GM19467 (cell line): ENCODE measurements around the gene CHST13.

ENCODE experiments used
- ATAC-seq: cut with Tn5 transposase; IDR thresholded peaks from one replicate; pipeline ENCODE4 v1.9.1; 2021; ENCODE audit warnings: mild to moderate bottlenecking, moderate library complexity; ENCODE audit not compliant: unreplicated experiment

CHST13 gene

GRCh38 chr3:126523745-126524428, at the start of gene CHST13:
Gene CHST13 (plus strand): TSS chr3:126524155. CDS start chr3:126524333, 178 bp downstream.
- no peak for ATAC-seq

- ATAC-seq, result peak; percentile 21
These were observed 49.2 kb upstream of the CHST13 start for GRCh38 chr3:126474498-126475412.

- ATAC-seq, result peak; percentile 71
These were observed 48.4 kb upstream of the CHST13 start, which contains the start of gene ZXDC for GRCh38 chr3:126475413-126476114. Gene ZXDC (minus strand): TSS chr3:126475891. CDS start chr3:126475865, 26 bp downstream.

DNA sequence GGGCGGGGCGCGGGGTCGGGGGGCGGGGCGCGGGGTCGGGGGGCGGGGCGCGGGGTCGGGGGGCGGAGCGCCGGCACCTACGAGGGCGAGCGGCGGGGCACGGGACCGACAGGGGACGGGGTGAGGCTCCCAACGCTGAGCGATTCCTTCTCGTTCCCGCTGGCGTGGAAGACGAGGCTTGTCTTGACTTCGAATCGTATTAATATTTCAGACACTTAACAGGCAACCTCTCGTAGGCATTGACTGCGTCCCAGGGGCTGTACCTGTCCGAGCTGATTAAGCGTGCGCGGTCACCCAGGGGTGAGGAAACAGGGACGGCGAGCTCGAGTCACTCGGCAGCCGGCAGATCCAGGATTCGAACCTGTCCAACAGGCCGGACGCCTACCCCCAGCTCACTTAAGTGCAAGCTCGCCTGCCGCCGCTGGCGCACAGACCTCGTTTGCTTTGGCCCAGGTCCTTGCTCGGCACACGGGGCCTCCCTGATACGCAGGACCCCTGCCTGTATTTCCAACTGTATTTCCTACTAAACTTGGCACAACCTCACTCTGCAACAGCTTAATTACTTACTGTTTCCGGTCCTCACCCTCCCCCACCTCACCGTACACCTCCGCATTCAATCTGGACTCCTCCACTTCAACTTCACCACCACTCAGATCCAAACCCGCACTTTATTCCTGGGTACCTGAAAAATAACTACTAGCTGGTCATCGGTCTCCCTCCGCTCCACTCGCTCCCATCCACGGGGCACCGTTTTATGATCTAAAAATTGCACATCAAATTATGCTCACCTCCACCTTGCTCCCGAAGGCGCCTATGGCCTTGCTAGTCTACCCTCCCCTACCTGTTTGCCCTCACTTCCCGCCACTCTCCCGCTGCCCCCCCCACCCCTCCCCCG, 47.5 kb upstream of the CHST13 start:
- ATAC-seq, result peak; percentile 31

DNA sequence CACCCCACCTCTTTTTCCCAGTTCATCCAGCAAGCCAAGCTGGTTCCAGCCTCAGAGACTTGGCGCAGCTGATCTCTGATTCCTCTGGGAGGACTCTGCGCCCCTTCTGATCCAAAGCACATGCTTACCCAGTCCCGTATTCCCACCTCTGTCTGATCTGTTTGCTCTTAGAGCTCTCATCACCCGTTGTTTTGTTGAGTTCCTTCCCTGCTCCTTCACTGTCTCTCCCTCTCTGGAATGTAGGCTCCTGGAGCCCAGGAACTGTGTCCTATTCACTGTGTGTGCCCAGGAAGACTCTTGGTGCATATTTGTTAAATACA, 46.9 kb upstream of the CHST13 start:
- ATAC-seq, result no peak

DNA sequence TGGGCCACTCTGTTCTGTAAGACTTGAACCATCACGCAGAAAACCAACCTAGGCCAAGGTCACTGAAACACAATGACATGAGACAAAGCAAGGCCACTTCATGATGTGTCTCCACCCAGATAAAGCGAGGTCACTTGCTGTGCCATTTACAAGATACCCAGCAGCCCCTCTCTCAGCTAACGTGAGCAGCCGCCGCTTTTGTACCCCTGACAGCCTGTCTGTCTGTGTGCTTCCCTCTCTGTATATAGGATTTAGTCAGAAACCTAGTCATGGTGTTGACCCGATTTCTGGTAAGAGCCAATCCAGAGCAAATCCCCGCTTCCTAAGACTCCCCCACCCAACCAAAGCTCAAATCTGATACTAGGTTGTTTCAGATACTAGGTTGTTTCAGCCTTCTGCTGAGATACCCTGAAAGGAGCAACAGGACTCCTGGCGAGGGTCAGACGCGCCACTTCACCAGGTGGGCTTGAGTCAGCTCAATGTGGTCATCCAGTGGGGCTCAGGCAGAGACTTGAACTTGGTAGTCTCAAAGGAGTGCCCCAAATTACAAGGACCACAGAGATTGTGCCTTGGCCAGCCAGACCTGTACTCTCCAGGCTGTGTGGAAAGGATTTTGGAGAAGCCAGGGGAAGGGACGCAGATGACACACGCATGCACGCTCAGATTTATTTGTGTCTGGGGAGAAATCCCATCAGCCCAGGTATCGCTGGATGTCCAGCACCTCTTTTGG, 45.2 kb upstream of the CHST13 start:
- ATAC-seq, result no peak

DNA sequence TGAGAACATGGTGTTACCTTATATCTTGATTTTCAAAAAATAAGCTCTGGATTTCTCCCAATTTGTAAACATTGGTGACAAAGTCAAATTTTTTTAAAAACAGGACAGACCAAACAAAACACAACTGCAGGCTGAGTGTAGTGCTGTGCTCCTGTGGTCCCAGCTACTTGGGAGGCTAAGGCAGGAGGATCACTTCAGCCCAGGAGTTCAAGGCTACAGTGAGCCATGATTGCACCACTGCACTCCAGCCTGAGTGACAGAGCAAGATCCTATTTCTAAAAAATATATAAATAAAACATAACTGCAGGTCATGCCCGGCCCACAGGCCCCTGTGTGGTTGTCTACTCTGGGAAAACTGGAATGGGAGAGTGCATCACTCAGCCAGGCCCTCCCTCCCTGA, 44.3 kb upstream of the CHST13 start:
- ATAC-seq, result no peak

GRCh38 chr3:126480206-126480605, 43.7 kb upstream of the CHST13 start:
- no peak for ATAC-seq

DNA sequence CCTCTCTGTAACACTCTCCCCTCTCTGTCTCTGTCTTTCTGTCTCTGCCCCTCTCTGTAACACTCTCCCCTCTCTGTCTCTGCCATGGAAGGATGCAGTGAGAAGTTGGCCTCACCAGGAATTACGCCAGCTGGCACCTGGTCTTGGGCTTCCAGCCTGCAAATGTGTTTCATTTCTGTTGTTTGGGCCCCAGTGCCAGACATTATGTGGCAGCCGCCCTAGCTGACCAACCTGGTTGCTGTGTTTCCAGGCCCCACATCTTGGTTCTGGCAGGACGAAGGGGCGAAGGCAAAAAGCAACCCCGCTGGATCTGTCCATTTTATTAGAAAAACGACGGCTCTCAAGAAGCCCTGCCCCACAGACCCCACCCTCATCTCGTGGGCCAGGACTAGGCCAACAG, 43.1 kb upstream of the CHST13 start:
- ATAC-seq, result no peak

DNA sequence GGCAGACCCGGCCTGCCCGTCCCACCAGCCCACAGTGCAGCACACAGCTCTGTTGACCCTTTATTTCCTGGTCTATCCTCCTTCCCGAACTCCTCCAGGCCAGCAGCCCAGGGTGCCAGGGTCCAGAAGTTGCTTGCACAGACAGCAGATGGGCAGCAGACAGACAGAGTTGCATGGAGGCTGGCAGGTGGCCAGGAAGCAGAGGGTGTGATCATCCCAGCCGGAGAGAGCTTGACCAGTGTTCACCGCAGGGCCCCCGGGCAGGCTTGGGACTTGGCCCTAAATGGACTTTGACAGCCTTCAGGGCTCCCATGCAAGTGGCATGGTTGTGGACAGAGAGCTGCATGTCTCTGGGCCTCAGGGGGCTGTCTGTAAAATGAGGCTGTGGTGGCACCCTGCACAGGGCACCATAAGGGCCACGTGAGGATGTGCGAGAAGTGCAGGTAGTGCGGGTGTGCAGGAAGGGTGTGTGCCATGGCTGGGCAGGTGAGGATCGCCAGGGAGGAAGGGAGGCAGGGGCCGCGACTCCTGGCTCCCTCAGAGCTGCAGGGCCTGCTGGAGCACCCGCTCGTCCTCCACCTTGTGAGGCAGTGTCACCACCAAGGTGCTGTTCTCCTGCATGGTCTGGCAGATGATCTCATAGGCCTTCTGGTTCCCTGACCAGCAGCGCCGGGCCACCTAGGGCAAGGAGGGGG, 42.0 kb upstream of the CHST13 start:
- no peak for ATAC-seq

GRCh38 chr3:126482503-126483255, 41.3 kb upstream of the CHST13 start:
- ATAC-seq, result no peak

- ATAC-seq, result no peak
These were observed 40.6 kb upstream of the CHST13 start for GRCh38 chr3:126483321-126483761.

- ATAC-seq, result no peak
These were observed 39.8 kb upstream of the CHST13 start for GRCh38 chr3:126484148-126484547.

DNA sequence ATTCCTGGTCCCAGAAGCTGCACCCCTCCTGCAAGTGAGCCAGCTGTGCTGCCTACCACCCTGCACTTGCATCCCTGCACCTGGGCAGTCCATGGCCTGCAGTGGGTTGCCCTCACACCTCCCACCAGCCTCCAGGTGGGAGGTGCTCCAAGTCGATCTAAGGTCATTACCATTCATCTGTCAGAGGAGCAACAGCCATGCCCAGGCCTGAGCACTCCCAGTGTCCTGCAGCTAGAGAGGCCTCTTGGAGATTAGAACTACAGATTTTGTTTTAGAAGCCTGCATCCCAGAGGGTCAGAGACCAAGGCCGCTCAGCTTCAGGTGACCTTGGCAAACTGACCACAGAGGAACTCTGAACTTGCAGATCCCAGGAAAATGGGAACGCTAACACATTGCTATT, 39.3 kb upstream of the CHST13 start:
- no peak for ATAC-seq

DNA sequence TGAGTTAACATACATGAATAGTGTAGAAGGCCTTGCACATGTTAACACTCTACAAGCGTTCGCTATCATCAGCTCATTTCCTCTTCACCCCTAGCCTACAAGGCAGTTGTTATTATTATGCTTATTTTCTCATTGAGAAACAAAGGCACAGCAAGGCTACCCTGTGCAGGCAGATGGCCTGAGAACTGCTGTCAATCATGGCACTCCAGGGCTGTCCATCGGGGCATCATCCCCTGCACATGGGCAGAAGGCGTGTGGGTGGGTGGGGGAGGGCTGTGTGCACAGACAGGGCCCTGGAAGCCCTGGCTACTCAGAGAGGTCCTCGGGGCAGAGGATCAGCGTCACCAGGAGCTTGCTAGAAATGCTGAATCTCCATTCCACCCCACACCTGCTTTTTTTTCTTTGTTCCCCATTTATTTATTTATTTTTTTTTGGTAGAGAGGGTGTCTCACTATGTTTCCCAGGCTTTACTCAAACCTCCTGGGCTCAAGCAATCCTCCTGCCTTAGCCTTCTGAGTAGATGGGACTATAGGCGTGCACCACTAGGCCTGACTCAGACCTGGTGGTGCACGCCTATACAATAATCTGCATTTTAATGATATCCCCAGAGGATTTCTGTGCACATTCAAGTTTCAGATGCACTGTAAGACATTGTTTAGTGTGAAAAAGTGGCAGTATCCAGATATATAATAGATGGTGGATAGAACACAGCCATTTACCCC, 38.6 kb upstream of the CHST13 start:
- ATAC-seq, result no peak

DNA sequence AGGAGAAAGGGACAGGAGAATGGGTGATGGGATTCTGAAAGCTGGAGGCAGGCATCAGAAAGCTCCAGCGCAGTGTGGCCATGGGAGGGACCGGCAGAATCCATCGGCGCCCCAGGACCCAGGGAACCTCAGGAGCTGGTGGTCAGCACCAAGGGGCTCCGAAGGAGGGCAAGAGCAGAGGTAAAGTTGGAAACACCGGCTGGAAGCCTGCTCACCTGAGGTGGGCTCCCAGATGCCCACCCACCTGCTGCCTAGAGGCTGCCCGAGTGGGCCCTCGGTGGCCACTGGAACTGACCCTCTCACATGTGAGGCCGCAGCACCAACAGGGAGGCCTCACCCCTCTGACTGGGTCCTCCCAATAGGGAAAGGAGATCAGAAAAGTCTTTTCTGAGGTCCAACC, 38.0 kb upstream of the CHST13 start:
- ATAC-seq, result no peak

DNA sequence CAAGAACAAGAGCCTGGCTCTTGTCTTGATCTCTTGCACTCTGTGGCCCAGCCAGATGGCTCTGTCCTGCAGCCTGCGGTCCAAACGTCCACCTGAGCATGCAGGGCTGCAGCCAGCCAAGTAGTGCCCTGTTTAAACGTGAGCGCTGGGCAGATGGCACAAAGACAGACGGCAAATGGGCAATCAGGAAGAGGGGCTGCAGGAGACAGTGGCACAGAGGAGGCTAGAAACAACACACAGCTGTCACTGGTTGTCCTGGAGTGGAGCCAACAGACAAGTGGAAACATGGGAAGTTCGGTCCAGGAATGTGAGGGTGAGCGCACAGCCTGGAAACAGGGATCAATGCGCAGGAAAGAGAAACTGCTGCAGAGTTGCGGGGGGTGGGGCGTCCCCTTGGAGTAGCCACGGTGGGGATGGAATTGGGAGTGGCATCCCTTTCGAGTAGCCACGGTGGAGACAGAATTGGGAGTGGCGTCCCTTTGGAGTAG, 37.6 kb upstream of the CHST13 start:
- no peak for ATAC-seq
